Measurements from ENCODE around the gene DCDC1.
A peak's percentile ranks its signal among the peaks of the same experiment; 100 is the strongest.
"Not testable (repeated sequence)": the region's sequence is repeated elsewhere in the genome, so short reads cannot be mapped to it uniquely, and the experiment has no call there.

DCDC1 gene

DNA sequence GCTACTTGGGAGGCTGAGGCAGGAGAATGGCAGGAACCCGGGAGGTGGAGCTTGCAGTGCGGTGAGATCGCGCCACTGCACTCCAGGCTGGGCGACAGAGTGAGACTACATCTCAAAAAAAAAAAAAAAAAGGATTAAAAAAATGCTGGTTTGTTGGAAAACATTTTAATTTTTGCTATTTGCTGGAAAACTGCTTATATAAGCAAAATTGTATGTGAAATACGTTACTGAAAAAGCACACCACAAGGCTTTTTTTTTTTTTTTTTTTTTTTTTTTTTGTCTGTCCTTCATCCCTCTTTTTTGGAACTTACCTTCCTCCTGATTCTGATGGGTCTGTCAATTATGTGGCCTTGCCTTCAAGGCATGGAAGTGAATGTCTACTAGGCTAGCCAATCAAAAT, 40.8 kb downstream of the DCDC1 start:
- no peak for DNase-seq (ENCODE audit: low spot score)

GRCh38 chr11:31327417-31327816, 42.1 kb downstream of the DCDC1 start:
- no peak for DNase-seq (ENCODE audit: low spot score)

GRCh38 chr11:31326470-31327148, 42.9 kb downstream of the DCDC1 start:
- no peak for DNase-seq (ENCODE audit: low spot score)

GRCh38 chr11:31325160-31325559, 44.4 kb downstream of the DCDC1 start:
- DNase-seq (ENCODE audit: low spot score) = peak; percentile 37

DNA sequence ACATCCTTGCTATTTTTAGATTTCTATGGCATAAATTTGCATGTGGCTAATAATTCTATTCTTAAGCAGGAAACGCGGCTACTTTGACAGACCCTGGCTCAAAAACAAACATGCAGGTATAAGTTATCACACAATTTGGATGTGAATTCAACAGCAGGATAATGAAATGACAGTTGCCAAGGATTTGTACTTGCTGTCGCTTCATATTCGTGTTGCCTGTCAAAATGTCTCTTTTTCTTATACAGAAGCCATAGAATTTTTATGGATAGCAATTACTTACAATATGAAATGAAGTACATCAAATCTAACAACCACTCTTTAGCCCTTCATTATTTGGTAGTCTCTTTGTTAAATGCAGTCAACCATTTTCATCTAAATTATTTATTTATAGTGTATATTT, 46.4 kb downstream of the DCDC1 start:
- no peak for DNase-seq (ENCODE audit: low spot score)

GRCh38 chr11:31321494-31321893, 48.0 kb downstream of the DCDC1 start:
- not testable (repeated sequence) for DNase-seq (ENCODE audit: low spot score)

GRCh38 chr11:31303644-31304180, 65.8 kb downstream of the DCDC1 start:
- DNase-seq (ENCODE audit: low spot score) = no peak

GRCh38 chr11:31301549-31302510, 67.7 kb downstream of the DCDC1 start:
- DNase-seq (ENCODE audit: low spot score) = no peak

DNA sequence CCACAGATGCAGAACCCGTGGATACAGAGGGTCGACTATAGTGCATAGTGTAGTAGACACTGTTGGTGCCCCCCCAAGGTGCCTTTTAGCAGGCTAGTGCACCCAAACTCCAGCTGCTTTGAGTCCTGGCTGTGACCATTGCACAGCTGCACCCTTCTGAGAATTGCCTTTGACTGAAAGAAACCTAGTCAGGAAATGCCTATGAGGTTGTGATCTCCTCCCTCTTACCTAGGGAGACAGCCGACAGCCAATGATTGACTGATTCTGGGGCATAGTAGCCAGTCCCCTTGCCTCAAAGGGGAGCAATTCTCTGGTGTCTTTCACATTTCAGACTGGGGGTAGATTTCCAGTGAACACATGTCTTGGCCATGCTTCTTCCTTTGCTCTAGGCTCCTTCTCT, 74.2 kb downstream of the DCDC1 start:
- DNase-seq (ENCODE audit: low spot score) = no peak

DNA sequence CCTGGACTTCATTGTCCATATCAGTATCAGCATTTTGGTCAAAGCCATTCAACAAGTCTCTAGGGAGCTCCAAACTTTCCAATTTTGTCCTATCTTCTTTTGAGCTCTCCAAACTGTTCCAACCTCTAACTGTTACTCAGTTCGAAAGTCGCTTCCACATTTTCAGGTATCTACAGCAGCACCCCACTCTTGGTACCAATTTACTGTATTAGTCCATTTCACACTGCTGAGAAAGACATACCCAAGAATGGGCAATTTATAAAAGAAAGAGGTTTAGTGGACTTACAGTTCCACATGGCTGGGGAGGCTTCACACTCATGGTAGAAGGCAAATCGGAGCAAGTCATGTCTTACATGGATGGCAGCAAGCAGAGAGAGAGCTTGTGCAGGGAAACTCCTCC, 96.0 kb downstream of the DCDC1 start:
- not testable (repeated sequence) for DNase-seq (ENCODE audit: low spot score)

DNA sequence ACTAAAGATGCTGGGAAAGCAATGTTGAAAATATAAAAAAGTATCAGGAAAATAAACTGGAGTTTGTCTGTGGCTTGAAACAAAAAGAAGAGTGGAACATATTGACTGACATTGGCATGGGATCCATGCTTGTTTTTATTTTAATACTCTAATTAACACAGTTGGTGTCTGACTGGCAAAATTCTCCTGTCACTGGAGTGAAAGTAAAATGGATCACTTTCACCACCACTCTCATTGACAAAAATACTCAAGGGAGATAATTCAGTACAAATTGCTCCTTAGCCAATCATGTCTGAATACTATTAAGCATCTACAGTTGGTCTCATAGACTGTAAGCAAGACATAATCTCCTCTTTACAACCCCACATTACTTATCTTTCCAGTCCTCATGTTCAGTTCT, 101.8 kb downstream of the DCDC1 start:
- DNase-seq (ENCODE audit: low spot score) = no peak

- DNase-seq (ENCODE audit: low spot score) = no peak
Observed at GRCh38 chr11:31264834-31265233, 104.7 kb downstream of the DCDC1 start.

GRCh38 chr11:31262761-31263160, 106.8 kb downstream of the DCDC1 start:
- no peak for DNase-seq (ENCODE audit: low spot score)

DNA sequence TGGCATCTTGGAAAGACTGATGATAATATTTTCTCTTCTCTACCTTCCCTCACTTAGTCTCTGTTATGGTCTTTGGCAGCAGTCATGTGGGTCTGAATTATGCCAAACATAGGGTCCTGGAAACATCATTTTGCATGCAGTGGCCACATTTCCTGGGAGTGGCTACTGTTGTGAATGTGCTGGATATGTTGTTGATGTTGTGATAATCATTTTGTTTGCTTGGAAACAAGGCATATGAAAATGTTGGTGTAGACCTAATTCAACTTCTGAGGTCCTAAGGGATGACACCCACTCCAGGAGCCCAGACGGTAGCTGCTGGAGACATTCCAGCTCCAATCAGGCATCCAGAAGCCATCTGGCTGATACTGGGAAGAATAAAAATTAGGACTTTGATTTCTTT, 109.7 kb downstream of the DCDC1 start:
- DNase-seq (ENCODE audit: low spot score) = no peak

DNA sequence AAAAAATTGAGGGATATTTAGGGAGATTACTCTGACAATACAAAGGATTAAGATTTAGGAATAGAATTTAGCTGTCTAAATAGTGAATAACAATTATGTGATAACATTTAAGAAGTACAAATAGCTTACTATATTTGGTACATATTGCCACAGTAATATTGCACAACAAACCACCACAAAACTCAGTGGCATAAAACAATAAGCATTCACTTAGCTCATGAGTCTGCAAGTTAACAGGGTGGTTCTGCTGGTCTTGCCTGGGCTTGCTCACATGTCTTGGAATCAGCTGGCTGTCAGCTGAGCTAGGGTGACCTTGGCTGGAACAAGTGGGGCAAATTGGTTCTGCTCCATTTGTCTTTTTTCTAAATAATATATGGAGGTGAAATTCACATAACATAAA, 115.1 kb downstream of the DCDC1 start:
- no peak for DNase-seq (ENCODE audit: low spot score)

- DNase-seq (ENCODE audit: low spot score) = no peak
Observed at GRCh38 chr11:31248768-31249167, 120.8 kb downstream of the DCDC1 start.

GRCh38 chr11:31247321-31247720, 122.2 kb downstream of the DCDC1 start:
- DNase-seq (ENCODE audit: low spot score) = no peak

- DNase-seq (ENCODE audit: low spot score) = no peak
Observed at GRCh38 chr11:31246451-31247165, 122.9 kb downstream of the DCDC1 start.

GRCh38 chr11:31243706-31244105, 125.8 kb downstream of the DCDC1 start:
- DNase-seq (ENCODE audit: low spot score) = no peak

GRCh38 chr11:31240340-31240904, 129.1 kb downstream of the DCDC1 start:
- no peak for DNase-seq (ENCODE audit: low spot score)

DNA sequence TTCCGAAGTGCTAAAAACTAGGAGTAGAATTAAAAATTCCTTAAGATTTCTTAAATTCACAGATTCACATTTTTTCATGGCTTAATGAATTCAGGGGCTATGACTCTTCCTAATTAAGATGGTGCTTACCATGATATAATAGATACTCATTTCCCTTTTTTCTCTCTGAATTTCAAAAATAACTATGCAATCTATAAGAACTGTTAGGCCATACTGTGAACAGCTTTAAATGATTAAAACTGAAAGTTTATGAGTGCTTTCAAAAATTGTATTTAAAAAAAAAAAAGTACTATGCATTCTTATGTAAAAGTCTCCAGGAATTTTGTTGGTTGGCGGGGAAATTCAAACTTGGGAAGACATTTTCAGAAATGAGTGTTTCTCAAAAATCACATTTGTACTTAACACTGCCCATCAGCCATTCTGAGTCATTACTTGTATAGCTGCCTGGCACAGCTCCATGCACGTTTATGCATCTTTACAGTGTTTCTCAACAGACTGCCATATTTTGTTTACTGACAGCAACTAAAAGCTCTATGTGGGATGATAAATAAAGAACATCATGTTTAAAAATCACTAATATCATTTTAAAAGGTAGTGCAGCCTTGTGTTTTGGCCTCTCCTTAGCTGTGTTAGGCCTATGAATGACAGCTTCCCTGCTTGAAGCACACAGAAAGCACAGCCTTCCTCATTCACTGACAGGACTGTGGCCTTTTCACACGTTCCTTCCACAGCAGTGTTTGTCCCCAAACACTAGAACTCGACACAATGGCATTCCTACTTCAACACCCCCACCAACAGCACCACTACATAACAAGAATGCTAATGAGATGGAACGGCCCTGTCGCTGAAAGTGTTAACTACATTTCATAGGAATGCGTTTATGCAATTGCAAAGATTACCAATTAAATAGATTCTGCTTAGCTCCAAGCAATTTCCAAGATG, 131.4 kb downstream of the DCDC1 start:
- DNase-seq (ENCODE audit: low spot score) = no peak

Data from AG08395 (cell line).